Measurements from ENCODE around the gene GALNT10.

- peak; percentile 38 to 41 for TF ChIP-seq POLR2AphosphoS5 (IDR thresholded peaks at IDR 0.05)
- TF ChIP-seq CTCF (IDR thresholded peaks at IDR 0.05): no peak
- TF ChIP-seq POLR2A (IDR thresholded peaks at IDR 0.05; ENCODE audit: low read depth): no peak
Measured at GRCh38 chr5:154288145-154288544, 97.6 kb downstream of the GALNT10 start.

Measured in esophagus muscularis mucosa (tissue), 3 donors.